HG03442 (cell line): ENCODE measurements around the gene PIGN.
"Not testable (repeated sequence)": the region's sequence is repeated elsewhere in the genome, so short reads cannot be mapped to it uniquely, and the experiment has no call there.

Experiments used
- ATAC-seq: cut with Tn5 transposase; IDR thresholded peaks from one replicate; pipeline ENCODE4 v1.9.1; 2021; ENCODE audit warnings: mild to moderate bottlenecking, moderate library complexity; ENCODE audit not compliant: unreplicated experiment

Gene PIGN

GRCh38 chr18:62182220-62182619, 4.6 kb downstream of the PIGN start:
- ATAC-seq = no peak

- ATAC-seq = no peak
These were observed 7.6 kb downstream of the PIGN start for GRCh38 chr18:62179213-62179612.

GRCh38 chr18:62177271-62177670, 9.6 kb downstream of the PIGN start:
- no peak for ATAC-seq

- no peak for ATAC-seq
These were observed 11.3 kb downstream of the PIGN start for GRCh38 chr18:62175521-62175920.

GRCh38 chr18:62172298-62172697, 14.6 kb downstream of the PIGN start:
- no peak for ATAC-seq

GRCh38 chr18:62170857-62171256, 16.0 kb downstream of the PIGN start:
- no peak for ATAC-seq

GRCh38 chr18:62166524-62166923, 20.3 kb downstream of the PIGN start:
- ATAC-seq = not testable (repeated sequence)

GRCh38 chr18:62165583-62165982, 21.3 kb downstream of the PIGN start:
- no peak for ATAC-seq

GRCh38 chr18:62164855-62165487, 21.9 kb downstream of the PIGN start:
- ATAC-seq = no peak

GRCh38 chr18:62164310-62164709, 22.5 kb downstream of the PIGN start:
- ATAC-seq = no peak

- no peak for ATAC-seq
These were observed 29.0 kb downstream of the PIGN start for GRCh38 chr18:62157843-62158242.

GRCh38 chr18:62152844-62153243, 34.0 kb downstream of the PIGN start:
- peak; percentile 76 for ATAC-seq

- ATAC-seq = no peak
These were observed 35.6 kb downstream of the PIGN start for GRCh38 chr18:62151068-62151771.

GRCh38 chr18:62144338-62144737, 42.5 kb downstream of the PIGN start:
- ATAC-seq = no peak

- no peak for ATAC-seq
These were observed 46.6 kb downstream of the PIGN start for GRCh38 chr18:62140259-62140658.

GRCh38 chr18:62138461-62139235, 48.2 kb downstream of the PIGN start:
- ATAC-seq = no peak

GRCh38 chr18:62131301-62131909, 55.5 kb downstream of the PIGN start:
- ATAC-seq = peak; percentile 52

GRCh38 chr18:62128157-62128556, 58.7 kb downstream of the PIGN start:
- ATAC-seq = no peak

- ATAC-seq = no peak
These were observed 60.1 kb downstream of the PIGN start for GRCh38 chr18:62126737-62127136.

- no peak for ATAC-seq
These were observed 61.2 kb downstream of the PIGN start for GRCh38 chr18:62125702-62126101.

- no peak for ATAC-seq
These were observed 64.5 kb downstream of the PIGN start for GRCh38 chr18:62122330-62122729.
